ENCODE measurements around the gene CALHM2. TPM values are rescaled to one million over a fixed set of nuclear protein-coding genes. Genes with fewer than 3 reads are reported as not detected.

CALHM2 gene
- total and polyA plus RNA-seq, 2 of the 13 experiments (the other 11 are each of a cell fraction or from before 2014, with no cell fraction given) = 0.15 TPM; not detected in 1

- peaks cover 43 to 81% of the 10 kb centered on the region in 2 experiments for H3K36me3 ChIP-seq (replicated peaks in 1 of 2; ENCODE audit: control insufficient read depth in 1 of 2, insufficient read depth in 2 of 2, low read length in 2 of 2)
- POLR2A ChIA-PET = interaction anchor here (0.8 kb wide), 1 partner anchor 11 kb away, joined by 3 read pairs; no protein-coding TSS in a partner anchor
- in situ Hi-C loops (cut with HindIII; ENCODE audit: extremely low pct_ligation_motif_present, low pct_unique_long_range_greater_than_20kb) = no loop called here
- 98% methylated on average over 10 of the region's 13 CpGs for WGBS (ENCODE audit: low lambda C conversion rate)
- no peak overlapping the region for H3K27ac ChIP-seq (ENCODE audit: extremely low read length, insufficient read depth, low read length)
- TF ChIP-seq ZNF740 (CRISPR knock-in tag; IDR thresholded peaks at IDR 0.05) = no peak
- TF ChIP-seq KLF16 (CRISPR knock-in tag; IDR thresholded peaks at IDR 0.05) = no peak
- TF ChIP-seq GFI1 (CRISPR knock-in tag; IDR thresholded peaks at IDR 0.05; ENCODE audit: borderline replicate concordance) = no peak
- TF ChIP-seq CBFB (CRISPR knock-in tag; IDR thresholded peaks at IDR 0.05) = no peak
- TF ChIP-seq CENPT (CRISPR knock-in tag; IDR thresholded peaks at IDR 0.05; ENCODE audit: low read depth) = no peak
- TF ChIP-seq CERS6 (CRISPR knock-in tag; IDR thresholded peaks at IDR 0.05) = no peak
- TF ChIP-seq ZNF878 (CRISPR knock-in tag; IDR thresholded peaks at IDR 0.05) = no peak
- TF ChIP-seq ZNF12 (CRISPR knock-in tag; IDR thresholded peaks at IDR 0.05) = no peak
- no peak for TF ChIP-seq PRDM15 (CRISPR knock-in tag; IDR thresholded peaks at IDR 0.05)
- no peak for TF ChIP-seq ZNF75D (CRISPR knock-in tag; IDR thresholded peaks at IDR 0.05; ENCODE audit: borderline replicate concordance)
- no peak for TF ChIP-seq NKX3-1 (CRISPR knock-in tag; IDR thresholded peaks at IDR 0.05)
- no peak for TF ChIP-seq HOMEZ (CRISPR knock-in tag; IDR thresholded peaks at IDR 0.05; ENCODE audit: low read depth)
- TF ChIP-seq KLF9 (CRISPR knock-in tag; IDR thresholded peaks at IDR 0.05; ENCODE audit: low read depth) = no peak
- TF ChIP-seq ZMYM3 (CRISPR knock-in tag; IDR thresholded peaks at IDR 0.05) = no peak
- no peaks in the 10 kb centered on the region for H3K79me2 ChIP-seq (ENCODE audit: insufficient read depth, low read length)
- H3K27me3 ChIP-seq (ENCODE audit: control insufficient read depth in 1 of 2, insufficient read depth in 2 of 2, low read length in 2 of 2) = no peaks in the 10 kb centered on the region
- FAIRE-seq (no peak), ATAC-seq (no peak), DNase-seq (ENCODE audit: low spot score) (no peak)
- BruUV-seq (replicated peaks) = no TSS peak
- no peak overlapping the region for H3K9ac ChIP-seq (ENCODE audit: insufficient read depth, low read depth, low read length)
- peaks cover 21% of the 10 kb centered on the region for H3K4me1 ChIP-seq (ENCODE audit: insufficient read depth, low read length)
- no peak overlapping the region for H3K4me2 ChIP-seq (ENCODE audit: low read depth, low read length)
- CTCF ChIA-PET (ENCODE audit: low intra/inter-chr PET ratio, low total read pairs) = no interaction called here
- no peaks in the 10 kb centered on the region for H3K9me3 ChIP-seq (ENCODE audit: low read length)
- no peak overlapping the region for H2AFZ ChIP-seq (ENCODE audit: low read length)
- no peak overlapping the region for H3K4me3 ChIP-seq (replicated peaks in 1 of 3; ENCODE audit: insufficient read depth in 1 of 3, low read depth in 2 of 3, low read length in 3 of 3)
- H4K20me1 ChIP-seq (ENCODE audit: insufficient read depth, low read length) = no peaks in the 10 kb centered on the region
- intact Hi-C loops (cut with micrococcal nuclease; ENCODE audit: unreplicated experiment) = no loop called here
Measured at GRCh38 chr10:103442031-103442461, 10.1 kb downstream of the CALHM2 start.
